Measurements from ENCODE around the gene UBAP2.

UBAP2 gene

GRCh38 chr9:33923998-33924701, 124.5 kb downstream of the UBAP2 start:
- DNase-seq (ENCODE audit: low read depth in 2 of 2): no peak

- no peak for DNase-seq (ENCODE audit: low read depth in 2 of 2)
Measured at GRCh38 chr9:33923079-33923478, 125.6 kb downstream of the UBAP2 start.

GRCh38 chr9:33921967-33922895, 126.5 kb downstream of the UBAP2 start:
- DNase-seq (ENCODE audit: low read depth in 2 of 2): peak in 1 of 2 donors; percentile 38

GRCh38 chr9:33919276-33919897, 129.3 kb downstream of the UBAP2 start:
- no peak for DNase-seq (ENCODE audit: low read depth in 2 of 2)

GRCh38 chr9:33917036-33917435, 131.7 kb downstream of the UBAP2 start:
- DNase-seq (ENCODE audit: low read depth in 2 of 2): no peak

GRCh38 chr9:33914887-33915628, 133.6 kb downstream of the UBAP2 start:
- DNase-seq (ENCODE audit: low read depth in 2 of 2): no peak

GRCh38 chr9:33913541-33913940, 135.1 kb downstream of the UBAP2 start:
- DNase-seq (ENCODE audit: low read depth in 2 of 2): no peak

- DNase-seq (ENCODE audit: low read depth in 2 of 2): no peak
Measured at GRCh38 chr9:33908749-33909148, 139.9 kb downstream of the UBAP2 start.

- DNase-seq (ENCODE audit: low read depth in 2 of 2): no peak
Measured at GRCh38 chr9:33908114-33908513, 140.6 kb downstream of the UBAP2 start.

GRCh38 chr9:33907347-33907746, 141.3 kb downstream of the UBAP2 start:
- no peak for DNase-seq (ENCODE audit: low read depth in 2 of 2)

- no peak for DNase-seq (ENCODE audit: low read depth in 2 of 2)
Measured at GRCh38 chr9:33906769-33907168, 141.9 kb downstream of the UBAP2 start.

- no peak for DNase-seq (ENCODE audit: low read depth in 2 of 2)
Measured at GRCh38 chr9:33905137-33905536, 143.6 kb downstream of the UBAP2 start.

GRCh38 chr9:33903157-33903780, 145.4 kb downstream of the UBAP2 start:
- DNase-seq (ENCODE audit: low read depth in 2 of 2): no peak

- no peak for DNase-seq (ENCODE audit: low read depth in 2 of 2)
Measured at GRCh38 chr9:33894316-33894715, 154.4 kb downstream of the UBAP2 start.

GRCh38 chr9:33893861-33894260, 154.8 kb downstream of the UBAP2 start:
- no peak for DNase-seq (ENCODE audit: low read depth in 2 of 2)

- DNase-seq (ENCODE audit: low read depth in 2 of 2): no peak
Measured at GRCh38 chr9:33885948-33886347, 162.7 kb downstream of the UBAP2 start.

GRCh38 chr9:33884856-33885701, 163.6 kb downstream of the UBAP2 start:
- DNase-seq (ENCODE audit: low read depth in 2 of 2): no peak

- DNase-seq (ENCODE audit: low read depth in 2 of 2): no peak
Measured at GRCh38 chr9:33881635-33882034, 167.1 kb downstream of the UBAP2 start.

GRCh38 chr9:33880211-33881089, 168.2 kb downstream of the UBAP2 start:
- DNase-seq (ENCODE audit: low read depth in 2 of 2): peak in 1 of 2 donors; percentile 2
